Measurements from ENCODE around the gene CPAMD8. TPM values are rescaled to one million over a fixed set of nuclear protein-coding genes. Genes with fewer than 3 reads are reported as not detected.
A peak's percentile ranks its signal among the peaks of the same experiment; 100 is the strongest.

CPAMD8 gene
- polyA plus RNA-seq (ENCODE audit: insufficient read length in 10 of 10), result 1 to 10 TPM; 2.7 to 8.7 (median 4.3) TPM
- long read RNA-seq, donor 1, partial matches to known transcripts, result 0 of 1 reads
- long read RNA-seq, donor 1, other reads (novel, unspliced or antisense), result 0 of 1 reads
- long read RNA-seq, donor 2, result 0 reads
- long read RNA-seq, donor 3, result 0 reads
- long read RNA-seq, donor 4, partial matches to known transcripts, result 0 of 1 reads
- long read RNA-seq, donor 4, other reads (novel, unspliced or antisense), result 0 of 1 reads
- long read RNA-seq, donor 5, result 0 reads
- long read RNA-seq, donor 6, result 0 reads
- long read RNA-seq, donor 7, result 0 reads
- long read RNA-seq, donor 8, partial matches to known transcripts, result 0 of 2 reads
- long read RNA-seq, donor 8, other reads (novel, unspliced or antisense), result 0 of 2 reads
- long read RNA-seq, donor 9, result 0 reads

GRCh38 chr19:17026706-17027534, at the start of gene CPAMD8:
Gene CPAMD8, minus strand, starts transcription at chr19:17026810. Its CDS starts 168 bp downstream, at chr19:17026642.
- DNase-seq, result no peak

GRCh38 chr19:17075864-17076542, 49.4 kb upstream of the CPAMD8 start:
- peak in 2 of 3 donors; percentile 53 to 76 for DNase-seq

- peak; percentile 99 to 100 (median 100) for DNase-seq
Observed at GRCh38 chr19:17075035-17075863, 48.6 kb upstream of the CPAMD8 start, which contains the start of the genes HAUS8 and MYO9B. Gene HAUS8, minus strand, starts transcription at chr19:17075452. Its CDS starts 30 bp downstream, at chr19:17075422. Gene MYO9B, plus strand, starts transcription at chr19:17075777. Its CDS starts 25,941 bp downstream, at chr19:17101718.

DNA sequence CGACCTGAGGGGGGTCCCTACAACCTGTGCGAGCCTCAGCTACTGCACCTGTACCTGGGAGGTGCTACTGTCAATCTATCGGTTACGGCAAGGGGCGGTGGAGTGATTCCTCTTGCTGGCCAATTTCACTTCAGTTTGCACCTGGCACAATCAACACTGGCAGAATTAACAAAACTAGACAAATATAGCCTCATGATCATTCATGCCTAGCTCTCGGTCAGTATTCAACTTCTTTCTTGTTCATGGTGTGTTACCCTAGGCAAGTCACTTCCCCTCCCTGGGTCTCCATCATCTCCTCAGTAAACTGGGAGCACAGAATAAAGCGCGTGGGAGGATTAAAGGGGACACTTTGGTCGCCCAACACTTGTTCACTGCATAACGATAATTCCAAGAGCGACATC, 48.0 kb upstream of the CPAMD8 start:
- DNase-seq, result no peak

- DNase-seq, result no peak
Observed at GRCh38 chr19:17073869-17074633, 47.4 kb upstream of the CPAMD8 start.

GRCh38 chr19:17070912-17071311, 44.3 kb upstream of the CPAMD8 start:
- DNase-seq, result no peak

GRCh38 chr19:17070421-17070820, 43.8 kb upstream of the CPAMD8 start:
- no peak for DNase-seq

- DNase-seq, result no peak
Observed at GRCh38 chr19:17069193-17069592, 42.6 kb upstream of the CPAMD8 start.

DNA sequence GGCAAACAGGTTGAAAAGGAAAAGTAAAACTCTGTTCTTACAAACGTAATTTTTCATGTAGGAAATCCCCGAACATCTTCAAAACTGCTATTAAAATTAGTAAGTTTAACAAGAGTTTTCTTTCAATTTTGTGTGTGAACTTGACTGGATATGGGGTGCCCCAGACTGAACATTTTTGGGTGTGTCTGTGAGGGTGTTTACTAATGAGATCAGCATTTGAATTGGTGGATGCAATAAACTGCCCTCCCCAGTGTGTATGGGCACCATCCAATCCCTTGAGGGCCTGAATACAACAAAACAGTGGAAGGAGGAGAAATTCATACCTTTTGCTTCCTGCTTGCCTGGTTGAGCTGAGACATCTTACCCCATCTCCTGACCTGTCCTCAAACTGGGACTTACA, 36.8 kb upstream of the CPAMD8 start:
- no peak for DNase-seq

DNA sequence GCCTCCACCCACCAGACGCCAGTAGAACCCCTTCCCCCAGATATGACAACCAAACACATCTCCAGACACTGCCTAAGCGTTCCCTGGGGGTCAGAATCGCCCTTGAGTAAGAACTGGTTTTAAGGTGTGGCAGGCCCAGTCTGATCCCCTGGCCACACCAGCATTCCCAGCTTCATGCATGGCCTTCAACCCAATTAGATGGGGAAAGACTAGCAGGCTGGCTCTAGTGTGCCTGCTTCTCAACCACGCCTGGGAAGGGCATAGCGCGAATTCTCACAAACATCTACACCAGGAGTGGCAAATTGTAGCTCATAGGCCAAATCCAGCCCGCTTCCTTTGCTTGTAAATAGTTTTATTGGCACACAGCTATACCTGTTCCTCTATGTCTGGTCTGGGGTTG, 35.1 kb upstream of the CPAMD8 start:
- DNase-seq, result no peak

- DNase-seq, result no peak
Observed at GRCh38 chr19:17061205-17061604, 34.6 kb upstream of the CPAMD8 start.

DNA sequence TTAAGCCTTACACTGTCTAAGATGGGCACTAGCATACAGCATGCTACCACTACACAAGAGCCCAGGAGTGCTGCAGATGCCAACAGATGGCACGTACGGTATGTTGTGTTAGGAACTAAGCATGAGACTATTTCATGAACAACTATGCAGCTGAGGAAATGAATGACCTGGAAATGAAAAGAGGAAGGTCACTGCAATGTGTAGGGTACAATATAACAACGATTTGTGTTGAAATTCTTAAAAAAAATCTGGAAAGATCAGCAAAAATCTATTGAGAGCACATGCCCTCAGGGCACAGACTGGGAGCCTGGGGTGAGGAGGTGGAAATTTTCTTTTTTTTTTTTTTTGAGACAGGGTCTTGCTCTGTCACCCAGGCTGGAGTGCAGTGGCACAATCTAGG, 34.2 kb upstream of the CPAMD8 start:
- no peak for DNase-seq

GRCh38 chr19:17058236-17058635, 31.6 kb upstream of the CPAMD8 start:
- peak in 1 of 3 donors; percentile 39 for DNase-seq

DNA sequence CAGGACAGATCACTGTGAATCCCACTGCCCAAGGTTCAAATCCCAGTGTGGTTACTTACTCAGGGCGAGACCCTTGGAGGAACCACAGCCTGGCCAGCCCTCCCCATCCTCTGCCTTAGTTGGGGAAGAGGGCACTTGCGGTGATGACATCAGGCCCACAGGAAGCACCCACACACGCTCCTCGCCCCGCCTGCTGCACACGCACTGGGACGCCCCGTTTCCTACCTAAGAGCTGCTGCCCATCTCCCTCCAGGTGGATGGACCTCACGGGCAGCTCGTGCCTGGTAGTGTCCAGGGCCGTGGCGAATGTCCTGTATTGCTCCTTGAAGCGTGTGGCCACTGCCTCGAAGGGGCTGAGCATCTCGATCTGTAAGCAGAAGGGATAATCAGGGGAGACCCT, 29.0 kb upstream of the CPAMD8 start:
- DNase-seq, result no peak

- DNase-seq, result no peak
Observed at GRCh38 chr19:17054746-17055145, 28.1 kb upstream of the CPAMD8 start.

DNA sequence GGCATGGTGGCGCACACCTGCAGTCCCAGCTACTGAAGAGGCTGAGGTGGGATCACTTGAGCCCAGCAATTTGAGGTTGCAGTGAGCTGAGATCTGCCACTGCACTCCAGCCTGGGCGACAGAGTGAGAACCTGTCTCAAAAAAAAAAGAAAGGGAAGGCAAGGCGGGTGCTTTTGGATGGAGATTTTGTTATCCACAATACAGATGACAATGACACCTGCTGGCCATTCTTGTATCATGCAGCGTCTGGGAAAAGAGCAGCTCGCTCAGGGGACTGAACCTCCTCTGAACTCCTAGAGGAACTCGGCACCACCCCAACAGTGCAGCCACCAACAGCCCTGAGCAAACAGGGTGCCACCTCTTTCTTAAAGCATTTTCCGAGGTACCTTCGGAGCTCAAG, 25.8 kb upstream of the CPAMD8 start:
- DNase-seq, result peak in 2 of 3 donors; percentile 35 to 64

DNA sequence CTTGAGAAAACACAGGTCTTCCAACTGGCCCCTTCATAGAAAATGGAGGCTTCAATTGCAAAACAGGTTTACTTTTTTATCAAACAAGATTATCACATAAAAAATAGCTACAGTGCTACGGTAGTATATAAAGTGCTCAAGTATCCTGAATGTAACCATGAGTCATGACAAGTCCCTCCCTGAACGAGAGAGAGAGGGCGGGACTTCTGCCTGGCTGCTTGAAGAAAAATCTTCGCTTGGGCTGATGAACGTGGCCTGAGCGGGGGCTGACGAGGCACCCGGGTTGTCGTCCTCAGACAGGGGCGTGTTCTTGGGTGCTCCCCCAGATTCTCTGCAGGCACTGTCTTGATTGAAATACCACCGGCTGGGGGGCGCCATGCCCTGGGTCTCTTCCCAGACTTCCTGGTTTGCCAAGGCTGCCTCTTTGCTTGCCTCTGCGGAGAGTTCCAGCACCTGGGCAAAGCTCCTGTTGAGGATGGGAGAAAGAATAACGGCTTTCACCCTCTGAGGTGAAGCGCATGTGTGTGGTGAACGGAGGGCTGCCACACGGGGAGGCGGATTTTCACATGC, 23.2 kb upstream of the CPAMD8 start:
- DNase-seq, result no peak

GRCh38 chr19:17048885-17049453, 22.4 kb upstream of the CPAMD8 start:
- DNase-seq, result no peak

- DNase-seq, result no peak
Observed at GRCh38 chr19:17045907-17046502, 19.4 kb upstream of the CPAMD8 start.
